Activated B cell treated with CpG ODN at 0.5 μM for 24 hours (primary cell): ENCODE results near the gene LCN1. TPM values are rescaled to one million over a fixed set of nuclear protein-coding genes. Genes with fewer than 3 reads are reported as not detected.

Experiments
- ATAC-seq: fragments of 200-7000 bp; cut with Tn5 transposase; one replicate; pipeline ENCODE4 v1.10.0; 2021; ENCODE audit warnings: low read depth, mild to moderate bottlenecking, moderate library complexity
- CTCF ChIA-PET: fragments of 350-600 bp; sonication (Branson Sonifier 250); formaldehyde crosslinking; loops from one replicate; lab custom pipeline; 2021; ENCODE audit warnings: antibody characterized with exemption; lab: Charles Lee
- POLR2A ChIA-PET: fragments of 350-600 bp; sonication (Branson Sonifier 250); formaldehyde crosslinking; loops from one replicate; lab custom pipeline; 2021; ENCODE audit warnings: antibody characterized with exemption; lab: Charles Lee
- DNase-seq: peaks from one replicate; pipeline ENCODE4 v3.0.0; 2022
- H3K27ac Mint-ChIP-seq: one replicate; pipeline ENCODE4 v1.8.0; 2020; ENCODE audit warnings: mixed read lengths
- H3K27me3 Mint-ChIP-seq: one replicate; pipeline ENCODE4 v1.8.0; 2021; ENCODE audit warnings: mixed read lengths
- H3K36me3 Mint-ChIP-seq: one replicate; pipeline ENCODE4 v1.8.0; 2021; ENCODE audit warnings: low read depth, mixed read lengths
- H3K4me1 Mint-ChIP-seq: one replicate; pipeline ENCODE4 v1.8.0; 2021; ENCODE audit warnings: mixed read lengths
- H3K4me3 Mint-ChIP-seq: one replicate; pipeline ENCODE4 v1.8.0; 2020; ENCODE audit warnings: mild to moderate bottlenecking, mixed read lengths
- H3K9me3 Mint-ChIP-seq: one replicate; pipeline ENCODE4 v1.8.0; 2020; ENCODE audit warnings: mixed read lengths
- CTCF ChIP-seq: fragments of 200-600 bp; IDR thresholded peaks from one replicate; pipeline ENCODE4 v1.8.0; 2022; ENCODE audit warnings: antibody characterized with exemption, mild to moderate bottlenecking
- intact Hi-C: fragments of 100-400 bp; cut with micrococcal nuclease; formaldehyde crosslinking; loops from one replicate; pipeline ENCODE4 v1.15.1; 2024
- total RNA-seq: library from RNA; stranded (reverse); gene quantifications from 2 replicates; pipeline ENCODE4 v1.2.3, GENCODE V29; 2022

LCN1 gene
- total RNA-seq, 1 donor from 2014 or later = not detected

- no peak for TF ChIP-seq CTCF
- CTCF ChIA-PET = interaction anchor here (1.0 to 1.8 kb wide), 2 partner anchors 11 to 20 kb away, joined by 5 to 7 read pairs; no protein-coding TSS in a partner anchor
These were observed 21.1 kb upstream of the LCN1 start for GRCh38 chr9:135500071-135500524.

GRCh38 chr9:135500525-135501260 lies 20.5 kb upstream of the LCN1 start, which contains the start of gene MRPS2:
TSS of gene MRPS2 (plus strand) at chr9:135500682. CDS start at chr9:135500711, 29 bp downstream.
- POLR2A ChIA-PET = interaction anchor here (0.6 kb wide), 1 partner anchor 902 kb away, joined by 7 read pairs; no protein-coding TSS in a partner anchor
- peaks cover 30% of the 10 kb centered on the region for H3K4me1 Mint-ChIP-seq
- ATAC-seq (peak; percentile 93), DNase-seq (peak; percentile 91)
- H3K27ac Mint-ChIP-seq = peak within 1 kb of the TSS; percentile 92
- intact Hi-C loops = loop anchor here (1.0 to 5.0 kb wide), 2 partner anchors 20 to 1433 kb away; partner anchors contain the start of gene BRD3
- peak within 1 kb of the TSS; percentile 97 for H3K4me3 Mint-ChIP-seq
- H3K9me3 Mint-ChIP-seq = no peaks in the 10 kb centered on the region
- H3K27me3 Mint-ChIP-seq = no peaks in the 10 kb centered on the region
- peaks cover 37% of the 10 kb centered on the region for H3K36me3 Mint-ChIP-seq
- CTCF ChIA-PET = interaction anchor here (1.0 to 1.8 kb wide), 2 partner anchors 11 to 20 kb away, joined by 5 to 7 read pairs; no protein-coding TSS in a partner anchor
- TF ChIP-seq CTCF = no peak

More at GRCh38 chr9:135500071-135500524, 21.1 kb upstream of the LCN1 start:
- no peak for DNase-seq
- H3K9me3 Mint-ChIP-seq = no peaks in the 10 kb centered on the region
- H3K4me1 Mint-ChIP-seq = peaks cover 30% of the 10 kb centered on the region
- no peak overlapping the region for H3K27ac Mint-ChIP-seq
- H3K4me3 Mint-ChIP-seq = peak overlapping the region; percentile 97
- H3K27me3 Mint-ChIP-seq = no peaks in the 10 kb centered on the region
- POLR2A ChIA-PET = interaction anchor here (0.6 kb wide), 1 partner anchor 902 kb away, joined by 7 read pairs; no protein-coding TSS in a partner anchor
- intact Hi-C loops = loop anchor here (1.0 to 5.0 kb wide), 2 partner anchors 20 to 1433 kb away; partner anchors contain the start of gene BRD3
- peaks cover 35% of the 10 kb centered on the region for H3K36me3 Mint-ChIP-seq
- ATAC-seq = peak; percentile 10

GRCh38 chr9:135501261-135502167 lies 19.7 kb upstream of the LCN1 start:
- CTCF ChIA-PET = interaction anchor here (1.0 kb wide), 1 partner anchor 10 kb away, joined by 5 read pairs; no protein-coding TSS in a partner anchor
- H3K4me3 Mint-ChIP-seq = peak overlapping the region; percentile 97
- H3K27ac Mint-ChIP-seq = no peak overlapping the region
- no peaks in the 10 kb centered on the region for H3K9me3 Mint-ChIP-seq
- peak; percentile 25 for ATAC-seq
- no peak for TF ChIP-seq CTCF
- peaks cover 37% of the 10 kb centered on the region for H3K36me3 Mint-ChIP-seq
- intact Hi-C loops = loop anchor here (5.0 kb wide), 1 partner anchor 1434 kb away; the partner anchor contains the start of gene BRD3
- DNase-seq = no peak
- POLR2A ChIA-PET = no interaction called here
- peaks cover 30% of the 10 kb centered on the region for H3K4me1 Mint-ChIP-seq
- no peaks in the 10 kb centered on the region for H3K27me3 Mint-ChIP-seq

GRCh38 chr9:135502168-135502872 lies 18.9 kb upstream of the LCN1 start:
- ATAC-seq = no peak
- Mint-ChIP-seq H3K36me3 (peaks cover 37% of the 10 kb centered on the region), H3K4me3 (peak overlapping the region; percentile 97), H3K27me3 (no peaks in the 10 kb centered on the region), H3K9me3 (no peaks in the 10 kb centered on the region), H3K27ac (no peak overlapping the region), H3K4me1 (peaks cover 30% of the 10 kb centered on the region)
- DNase-seq = no peak
- TF ChIP-seq CTCF = no peak
- ChIA-PET CTCF (no interaction called here), POLR2A (no interaction called here)
- intact Hi-C loops = loop anchor here (5.0 kb wide), 1 partner anchor 1435 kb away; the partner anchor contains the start of gene BRD3
